ENCODE data around the gene PWWP2A.

- TF ChIP-seq CTCF (conservative IDR thresholded peaks at IDR 0.05; ENCODE audit: low read length): no peak
- TF ChIP-seq EZH2phosphoT487 (IDR thresholded peaks at IDR 0.05; ENCODE audit: borderline replicate concordance): no peak
These were observed 54.8 kb downstream of the PWWP2A start for GRCh38 chr5:160064417-160064810.
